AG04449 (cell line): ENCODE results near the gene PARP8.

Source experiments
- CTCF ChIA-PET: fragments of 350-600 bp; formaldehyde crosslinking; extraction: SDS; loops from one replicate; lab custom pipeline; 2021; ENCODE audit warnings: antibody characterized with exemption; lab: Yijun Ruan, JAX
- POLR2A ChIA-PET: fragments of 400-600, 350-600 bp; formaldehyde crosslinking; extraction: SDS; loops from one replicate; lab custom pipeline; 2020; ENCODE audit warnings: antibody characterized with exemption, inconsistent platforms; lab: Yijun Ruan, JAX
- DNase-seq: peaks from one replicate; pipeline ENCODE4 v3.0.0-alpha.2; 2010; ENCODE audit warnings: low read depth, low spot score
- H3K4me3 ChIP-seq: 2 replicates; pipeline ENCODE4 v1.5.1; 2011; ENCODE audit warnings: low read depth, mild to moderate bottlenecking, control low read depth, low read length
- TF ChIP-seq, protein P1 (sequence below): IDR thresholded peaks from one replicate; pipeline ENCODE4 v1.5.1; 2011; ENCODE audit warnings: mild to moderate bottlenecking, moderate library complexity, low read length, control low read depth, inconsistent platforms; ENCODE audit not compliant: insufficient read depth; ENCODE audit errors: missing control alignments

PARP8 gene

DNA sequence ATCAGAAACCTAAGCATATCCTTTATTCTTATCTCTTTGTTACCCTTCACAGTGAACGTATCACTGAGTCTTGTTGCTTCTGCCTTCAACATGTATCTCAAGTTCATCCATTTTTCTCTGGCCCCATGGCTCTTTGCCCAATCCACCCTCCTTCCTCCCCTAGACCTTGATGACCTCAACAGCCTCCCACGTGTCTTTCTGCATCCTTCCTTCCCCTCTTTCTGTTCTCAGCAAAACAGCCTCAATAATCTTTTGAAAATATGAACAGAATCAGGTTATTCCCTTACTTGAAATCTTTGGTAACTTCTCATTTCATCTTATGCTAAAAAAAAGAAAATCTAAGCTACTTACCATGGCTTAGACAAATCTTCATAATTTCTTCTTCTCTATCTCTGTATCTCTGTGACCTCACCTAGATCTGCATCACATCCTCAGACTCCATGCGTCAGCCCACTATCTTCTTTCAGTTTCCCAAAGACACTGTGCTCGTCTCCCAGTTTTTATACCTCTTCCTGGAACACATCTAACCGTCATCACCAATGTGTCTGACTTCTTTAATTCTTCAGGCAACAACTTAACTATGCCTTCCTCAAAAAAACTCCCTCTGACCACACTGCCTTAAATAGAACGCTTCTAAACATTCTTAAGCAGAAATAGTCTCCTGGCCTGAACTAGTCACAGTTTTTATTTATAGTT lies 208.0 kb downstream of the PARP8 start:
- no peak for DNase-seq
- ChIA-PET POLR2A (no interaction called here), CTCF (no interaction called here)
- TF ChIP-seq, protein P1, sequence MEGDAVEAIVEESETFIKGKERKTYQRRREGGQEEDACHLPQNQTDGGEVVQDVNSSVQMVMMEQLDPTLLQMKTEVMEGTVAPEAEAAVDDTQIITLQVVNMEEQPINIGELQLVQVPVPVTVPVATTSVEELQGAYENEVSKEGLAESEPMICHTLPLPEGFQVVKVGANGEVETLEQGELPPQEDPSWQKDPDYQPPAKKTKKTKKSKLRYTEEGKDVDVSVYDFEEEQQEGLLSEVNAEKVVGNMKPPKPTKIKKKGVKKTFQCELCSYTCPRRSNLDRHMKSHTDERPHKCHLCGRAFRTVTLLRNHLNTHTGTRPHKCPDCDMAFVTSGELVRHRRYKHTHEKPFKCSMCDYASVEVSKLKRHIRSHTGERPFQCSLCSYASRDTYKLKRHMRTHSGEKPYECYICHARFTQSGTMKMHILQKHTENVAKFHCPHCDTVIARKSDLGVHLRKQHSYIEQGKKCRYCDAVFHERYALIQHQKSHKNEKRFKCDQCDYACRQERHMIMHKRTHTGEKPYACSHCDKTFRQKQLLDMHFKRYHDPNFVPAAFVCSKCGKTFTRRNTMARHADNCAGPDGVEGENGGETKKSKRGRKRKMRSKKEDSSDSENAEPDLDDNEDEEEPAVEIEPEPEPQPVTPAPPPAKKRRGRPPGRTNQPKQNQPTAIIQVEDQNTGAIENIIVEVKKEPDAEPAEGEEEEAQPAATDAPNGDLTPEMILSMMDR, result no peak
- no peak overlapping the region for H3K4me3 ChIP-seq

DNA sequence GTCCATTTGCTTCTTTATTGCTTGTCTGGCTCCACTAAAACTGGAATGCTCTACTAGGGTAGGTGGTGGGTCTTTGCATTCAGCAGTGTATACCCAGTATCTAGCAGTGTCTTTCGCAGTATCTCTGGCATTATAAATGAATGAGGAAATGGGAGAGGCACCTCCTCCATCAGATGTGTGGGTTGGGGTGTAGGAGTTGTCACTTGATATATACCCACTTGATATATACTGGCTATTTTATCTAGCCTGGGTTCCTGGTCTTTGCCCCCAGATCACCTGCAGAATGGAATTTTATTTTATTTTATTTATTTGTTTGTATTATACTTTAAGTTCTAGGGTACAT lies 208.5 kb downstream of the PARP8 start:
- ChIA-PET POLR2A (no interaction called here), CTCF (no interaction called here)
- H3K4me3 ChIP-seq, result no peak overlapping the region
- TF ChIP-seq, protein P1, result no peak
- DNase-seq, result no peak

DNA sequence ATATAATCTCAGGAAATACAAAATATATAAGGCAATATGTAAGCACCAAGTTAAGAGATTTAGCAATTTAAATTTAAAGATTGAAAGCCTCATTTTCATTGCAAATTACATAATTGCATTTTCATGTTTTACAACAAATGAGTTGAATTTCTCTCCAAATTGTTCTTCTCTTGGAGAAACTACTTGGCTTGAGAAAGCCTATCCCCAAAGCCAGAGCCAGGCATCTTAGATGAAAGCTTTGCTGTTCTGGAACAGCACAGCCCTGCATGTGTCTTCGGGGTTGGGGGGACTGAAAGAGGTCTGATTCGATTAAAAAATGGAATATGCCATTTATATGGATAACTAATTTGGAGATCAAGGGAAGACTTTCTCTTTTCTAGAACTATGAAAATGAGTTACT lies 212.0 kb downstream of the PARP8 start:
- POLR2A ChIA-PET, result no interaction called here
- no peak overlapping the region for H3K4me3 ChIP-seq
- CTCF ChIA-PET, result no interaction called here
- TF ChIP-seq, protein P1, result no peak
- DNase-seq, result no peak

DNA sequence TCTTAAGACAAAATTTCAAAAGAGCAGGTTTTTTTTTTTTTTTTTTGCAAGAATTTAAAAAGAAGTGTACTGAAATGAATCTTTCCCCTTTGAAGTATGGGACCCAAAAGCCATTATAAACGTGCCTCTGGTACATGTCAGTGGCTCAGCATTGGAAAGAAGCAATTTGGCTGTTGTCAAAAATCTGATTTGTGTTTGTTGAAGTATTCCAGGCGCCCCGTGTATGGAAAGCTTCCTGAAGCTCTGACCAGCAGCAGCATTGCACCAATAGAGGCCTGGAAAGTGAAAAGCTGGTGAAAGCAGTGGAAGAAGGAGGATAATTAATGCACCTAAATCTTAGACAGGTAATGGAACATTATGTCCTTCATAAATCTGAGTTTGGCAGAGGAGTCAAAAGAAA lies 215.0 kb downstream of the PARP8 start:
- ChIA-PET CTCF (no interaction called here), POLR2A (no interaction called here)
- TF ChIP-seq, protein P1, result no peak
- DNase-seq, result no peak
- no peak overlapping the region for H3K4me3 ChIP-seq

DNA sequence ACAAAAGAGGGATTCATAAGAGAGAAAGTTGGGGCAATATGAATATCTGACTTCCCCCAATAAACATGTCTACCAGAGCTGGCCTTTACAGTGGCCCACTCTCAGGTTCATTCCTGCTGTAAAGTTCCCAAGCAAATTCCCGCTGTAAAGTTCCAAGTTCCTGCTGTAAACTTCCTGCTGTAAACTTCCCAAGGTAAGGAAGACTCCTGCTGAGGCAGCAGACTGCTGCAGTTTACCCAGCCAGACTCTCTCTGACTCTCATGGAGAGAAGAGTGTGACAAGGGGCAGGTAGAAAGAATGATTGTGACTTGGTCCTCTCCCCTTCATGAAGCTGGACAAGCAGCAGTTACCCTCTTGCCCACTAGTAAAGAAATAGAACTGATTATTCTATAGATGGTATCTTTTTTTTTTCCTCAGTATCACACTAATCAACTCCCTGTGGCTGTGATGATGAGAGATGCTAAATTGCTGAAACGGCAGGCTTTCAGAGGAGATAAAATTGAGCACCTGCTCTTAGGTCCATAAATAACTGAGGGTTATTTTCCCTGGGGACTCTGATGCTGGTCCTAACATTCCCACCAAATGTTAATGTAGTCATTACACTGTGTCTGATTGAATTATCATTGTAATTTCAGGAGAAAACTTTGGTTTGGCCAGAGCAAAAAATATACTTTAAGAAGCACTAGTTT lies 220.4 kb downstream of the PARP8 start:
- DNase-seq, result no peak
- no peak overlapping the region for H3K4me3 ChIP-seq
- ChIA-PET POLR2A (no interaction called here), CTCF (no interaction called here)
- TF ChIP-seq, protein P1, result no peak

DNA sequence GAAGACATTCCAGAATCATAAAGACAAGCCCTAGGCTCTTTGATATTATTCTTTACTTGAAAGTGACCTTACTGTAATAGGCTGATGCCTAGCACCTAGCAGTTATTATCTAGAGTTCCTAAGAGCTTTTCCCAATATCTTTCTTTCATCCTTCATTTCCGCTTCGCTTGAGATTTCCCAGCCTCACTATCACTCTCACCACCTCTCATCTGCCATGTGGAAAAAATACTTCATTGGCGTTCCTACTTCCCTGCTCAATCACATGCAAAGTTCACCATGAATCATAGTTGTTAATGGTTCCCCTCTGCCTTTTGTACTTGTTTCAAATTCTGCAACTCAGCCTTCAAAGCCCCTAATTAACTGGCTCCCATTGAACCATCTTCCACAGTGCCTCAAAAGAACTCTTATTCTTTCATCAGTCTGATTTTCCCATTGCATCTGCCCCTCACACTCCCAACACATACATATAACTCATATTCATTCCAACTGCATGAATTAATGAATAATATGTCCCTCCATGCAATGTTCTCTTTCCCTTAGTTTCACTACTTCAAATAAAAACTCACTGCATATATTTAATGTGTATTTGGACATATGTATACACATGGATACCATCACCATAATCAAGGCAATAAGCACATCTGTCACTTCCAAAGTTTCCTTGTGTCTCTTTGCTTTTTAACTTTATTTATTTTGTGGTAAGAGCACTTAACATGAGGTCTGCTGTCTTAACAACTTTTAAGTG lies 221.6 kb downstream of the PARP8 start:
- POLR2A ChIA-PET, result no interaction called here
- CTCF ChIA-PET, result no interaction called here
- TF ChIP-seq, protein P1, result no peak

More for the DNA sequence above, 221.6 kb downstream of the PARP8 start:
- DNase-seq, result no peak
- no peak overlapping the region for H3K4me3 ChIP-seq
